Brain microvascular endothelial cell (primary cell): ENCODE measurements around the gene SSR3.
"Not testable (repeated sequence)": the region's sequence is repeated elsewhere in the genome, so short reads cannot be mapped to it uniquely, and the experiment has no call there.

Experiments
- DNase-seq: peaks from one replicate; pipeline ENCODE4 v3.0.0-alpha.2; 2020
- H3K27ac ChIP-seq: fragments of 250-450 bp; sonication (Bioruptor Pico); 2 replicates; pipeline ENCODE4 v1.5.1; 2020; ENCODE audit warnings: mild to moderate bottlenecking, moderate library complexity
- H3K27me3 ChIP-seq: fragments of 250-450 bp; sonication (Bioruptor Pico); replicated peaks from 2 replicates; pipeline ENCODE4 v1.5.1; 2020; ENCODE audit warnings: mild to moderate bottlenecking
- H3K36me3 ChIP-seq: fragments of 250-450 bp; sonication (Bioruptor Pico); replicated peaks from 2 replicates; pipeline ENCODE4 v1.5.1; 2020; ENCODE audit warnings: mild to moderate bottlenecking
- H3K4me3 ChIP-seq: 2 replicates; pipeline ENCODE4 v1.5.1; 2011; ENCODE audit warnings: low read depth, mild to moderate bottlenecking, control low read depth, low read length, moderate library complexity
- in situ Hi-C: cut with HindIII; loops from 2 replicates; pipeline ENCODE4 v1.10.0; 2017; ENCODE audit warnings: low sequenced_read_pairs, low pct_ligation_motif_present
- TF ChIP-seq, protein P1 (sequence below): IDR thresholded peaks from 2 replicates; pipeline ENCODE4 v1.5.1; 2011; ENCODE audit warnings: low read depth, mild to moderate bottlenecking, moderate library complexity, low read length, control low read depth, inconsistent platforms; ENCODE audit errors: missing control alignments

The SSR3 gene

DNA sequence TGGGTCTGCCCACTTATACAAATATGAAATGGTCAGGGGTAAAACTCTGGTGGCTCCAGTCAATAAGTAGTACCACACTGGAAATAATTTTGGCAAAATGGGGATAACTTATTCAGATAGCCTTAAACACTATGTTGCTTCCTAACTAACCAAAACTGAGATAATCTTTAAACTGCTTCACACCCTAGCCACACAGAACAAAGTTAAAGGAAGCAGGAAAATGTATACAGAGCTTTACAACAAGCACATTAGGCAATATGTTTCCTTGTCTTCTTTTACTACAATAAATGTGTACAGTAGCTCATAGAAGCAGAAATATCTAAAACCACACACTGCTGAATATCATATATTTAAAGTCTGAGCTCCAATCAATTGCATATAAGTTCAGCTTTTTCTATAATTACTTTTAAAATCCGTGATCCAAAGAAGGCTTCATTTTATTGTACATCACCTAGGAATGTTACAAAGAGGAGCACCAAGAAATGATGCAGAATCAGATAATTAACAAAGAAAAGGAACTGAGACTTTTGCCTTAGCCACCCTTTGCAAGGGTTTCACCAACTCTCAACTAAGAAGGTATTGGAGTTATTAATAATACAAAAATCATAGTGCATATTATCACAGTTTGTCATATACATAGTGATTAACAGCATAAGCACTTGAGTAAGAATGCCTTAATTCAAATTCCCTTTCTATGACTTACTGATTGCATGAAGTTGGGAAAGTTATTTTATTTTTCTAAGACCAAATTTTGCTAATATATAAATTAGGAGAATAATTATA lies 9.2 kb upstream of the SSR3 start:
- H3K36me3 ChIP-seq, result no peaks in the 10 kb centered on the region
- no peak for DNase-seq
- no peak overlapping the region for H3K27ac ChIP-seq
- TF ChIP-seq, protein P1, sequence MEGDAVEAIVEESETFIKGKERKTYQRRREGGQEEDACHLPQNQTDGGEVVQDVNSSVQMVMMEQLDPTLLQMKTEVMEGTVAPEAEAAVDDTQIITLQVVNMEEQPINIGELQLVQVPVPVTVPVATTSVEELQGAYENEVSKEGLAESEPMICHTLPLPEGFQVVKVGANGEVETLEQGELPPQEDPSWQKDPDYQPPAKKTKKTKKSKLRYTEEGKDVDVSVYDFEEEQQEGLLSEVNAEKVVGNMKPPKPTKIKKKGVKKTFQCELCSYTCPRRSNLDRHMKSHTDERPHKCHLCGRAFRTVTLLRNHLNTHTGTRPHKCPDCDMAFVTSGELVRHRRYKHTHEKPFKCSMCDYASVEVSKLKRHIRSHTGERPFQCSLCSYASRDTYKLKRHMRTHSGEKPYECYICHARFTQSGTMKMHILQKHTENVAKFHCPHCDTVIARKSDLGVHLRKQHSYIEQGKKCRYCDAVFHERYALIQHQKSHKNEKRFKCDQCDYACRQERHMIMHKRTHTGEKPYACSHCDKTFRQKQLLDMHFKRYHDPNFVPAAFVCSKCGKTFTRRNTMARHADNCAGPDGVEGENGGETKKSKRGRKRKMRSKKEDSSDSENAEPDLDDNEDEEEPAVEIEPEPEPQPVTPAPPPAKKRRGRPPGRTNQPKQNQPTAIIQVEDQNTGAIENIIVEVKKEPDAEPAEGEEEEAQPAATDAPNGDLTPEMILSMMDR, result no peak
- in situ Hi-C loops, result no loop called here
- no peak overlapping the region for H3K4me3 ChIP-seq
- H3K27me3 ChIP-seq, result no peaks in the 10 kb centered on the region

DNA sequence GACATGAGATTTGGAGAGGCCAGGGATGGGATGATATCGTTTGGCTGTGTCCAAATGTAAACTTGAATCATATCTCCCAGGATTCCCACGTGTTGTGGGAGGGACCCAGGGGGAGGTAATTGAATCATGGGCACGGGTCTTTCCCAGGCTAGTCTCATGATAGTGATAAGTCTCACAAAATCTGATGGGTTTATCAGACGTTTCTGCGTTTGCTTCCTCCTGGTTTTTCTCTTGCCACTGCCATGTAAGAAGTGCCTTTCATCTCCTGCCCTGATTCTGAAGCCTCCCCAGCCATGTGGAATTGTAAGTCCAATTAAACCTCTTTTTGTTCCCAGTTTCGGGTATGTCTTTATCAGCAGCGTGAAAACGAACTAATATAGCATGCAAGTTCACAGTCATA lies 7.6 kb upstream of the SSR3 start:
- H3K4me3 ChIP-seq, DNase-seq, H3K27ac ChIP-seq, H3K36me3 ChIP-seq, in situ Hi-C loops, H3K27me3 ChIP-seq: not testable (repeated sequence)

DNA sequence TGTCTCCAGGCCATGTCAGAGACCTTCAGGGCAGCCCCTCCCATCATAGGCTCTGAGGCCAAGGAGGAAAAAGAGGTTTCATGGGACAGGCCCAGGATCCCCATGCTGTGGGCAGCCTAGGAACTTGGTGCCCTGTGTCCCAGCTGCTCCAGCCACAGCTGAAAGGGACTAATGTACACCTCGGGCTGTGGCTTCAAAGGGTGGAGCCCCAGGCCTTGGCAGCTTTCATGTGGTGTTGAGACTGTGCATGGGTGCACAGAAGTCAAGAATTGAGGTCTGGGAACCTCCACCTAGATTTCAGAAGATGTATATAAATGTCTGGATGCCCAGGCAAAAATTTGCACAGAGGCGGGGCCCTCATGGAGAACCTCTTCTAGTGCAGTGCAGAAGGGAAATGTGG lies 6.6 kb upstream of the SSR3 start:
- Histone ChIP-seq H3K4me3 (no peak overlapping the region), H3K36me3 (no peaks in the 10 kb centered on the region), H3K27ac (no peak overlapping the region), H3K27me3 (no peaks in the 10 kb centered on the region)
- no peak for DNase-seq
- in situ Hi-C loops, result no loop called here
- TF ChIP-seq, protein P1, result no peak

DNA sequence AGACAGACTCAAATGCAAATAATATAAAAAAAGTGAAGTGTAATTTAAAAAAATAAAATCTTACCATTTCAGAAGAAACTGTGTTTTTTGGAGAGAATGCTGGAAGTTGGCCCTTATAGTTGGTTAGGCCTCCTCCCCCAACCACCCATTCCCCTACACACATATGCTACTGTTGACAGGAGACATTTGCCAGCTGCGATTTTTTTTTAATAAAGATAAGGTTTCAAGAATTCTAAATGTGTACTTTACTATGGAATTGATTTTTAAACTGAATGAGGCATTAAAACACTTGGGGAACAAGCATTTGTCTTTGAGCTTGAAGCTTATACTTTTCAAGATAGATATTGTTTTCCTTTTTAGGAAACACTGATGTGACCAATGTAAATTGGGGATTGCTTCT lies 4.4 kb upstream of the SSR3 start:
- no peaks in the 10 kb centered on the region for H3K27me3 ChIP-seq
- TF ChIP-seq, protein P1, result no peak
- no peak overlapping the region for H3K4me3 ChIP-seq
- no peaks in the 10 kb centered on the region for H3K36me3 ChIP-seq
- DNase-seq, result no peak
- in situ Hi-C loops, result no loop called here
- no peak overlapping the region for H3K27ac ChIP-seq

DNA sequence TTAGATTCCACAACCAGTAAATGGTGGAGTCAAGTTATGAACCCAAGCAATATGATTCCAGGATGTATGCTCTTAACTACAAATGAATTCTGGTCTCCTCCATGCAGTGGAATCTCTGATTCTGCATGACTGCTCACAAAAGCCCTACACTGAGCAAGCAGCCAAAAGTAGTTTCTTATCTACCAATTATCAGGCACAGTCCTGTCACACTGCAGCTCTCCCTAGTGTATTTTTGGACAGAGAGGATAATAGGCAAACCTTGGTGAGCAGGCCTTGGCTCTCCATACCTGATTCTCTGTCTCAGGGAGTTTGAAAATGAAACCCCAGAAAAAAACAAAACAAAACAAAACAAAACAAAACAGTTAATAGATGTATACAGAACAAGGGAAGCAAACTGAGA lies 3.5 kb upstream of the SSR3 start:
- TF ChIP-seq, protein P1, result no peak
- in situ Hi-C loops, result no loop called here
- no peak for DNase-seq
- H3K4me3 ChIP-seq, result no peak overlapping the region
- H3K27ac ChIP-seq, result no peak overlapping the region
- H3K36me3 ChIP-seq, result peaks cover 2% of the 10 kb centered on the region
- no peaks in the 10 kb centered on the region for H3K27me3 ChIP-seq

DNA sequence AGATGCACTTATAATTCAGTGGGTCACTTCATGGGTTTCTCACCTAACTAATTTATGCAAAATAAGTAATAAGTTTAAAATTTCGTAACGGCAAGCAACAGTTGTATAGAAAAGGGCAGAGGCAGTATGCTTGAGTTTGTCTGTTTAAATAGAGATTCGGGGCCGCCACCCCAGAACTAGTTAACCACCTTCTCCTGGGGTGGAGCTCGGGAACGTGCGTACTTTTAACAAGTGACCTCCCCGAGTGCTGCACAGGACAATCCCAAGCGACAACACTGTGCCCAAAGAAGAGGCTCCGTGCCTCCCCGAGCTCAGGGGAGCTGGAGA lies 439 bp downstream of the SSR3 start:
- no peak for DNase-seq
- peak overlapping the region; percentile 91 for H3K27ac ChIP-seq
- no peaks in the 10 kb centered on the region for H3K27me3 ChIP-seq
- TF ChIP-seq, protein P1, result no peak
- H3K36me3 ChIP-seq, result peaks cover 28% of the 10 kb centered on the region
- in situ Hi-C loops, result no loop called here
- peak overlapping the region; percentile 86 for H3K4me3 ChIP-seq
